ENCODE data around the gene IL1RAPL2. TPM values are rescaled to one million over a fixed set of nuclear protein-coding genes. Genes with fewer than 3 reads are reported as not detected.
"Not testable (repeated sequence)": the region's sequence is repeated elsewhere in the genome, so short reads cannot be mapped to it uniquely, and the experiment has no call there.

The IL1RAPL2 gene
- total and polyA plus RNA-seq, 2 donors, result 0.24 to 3.3 TPM

DNA sequence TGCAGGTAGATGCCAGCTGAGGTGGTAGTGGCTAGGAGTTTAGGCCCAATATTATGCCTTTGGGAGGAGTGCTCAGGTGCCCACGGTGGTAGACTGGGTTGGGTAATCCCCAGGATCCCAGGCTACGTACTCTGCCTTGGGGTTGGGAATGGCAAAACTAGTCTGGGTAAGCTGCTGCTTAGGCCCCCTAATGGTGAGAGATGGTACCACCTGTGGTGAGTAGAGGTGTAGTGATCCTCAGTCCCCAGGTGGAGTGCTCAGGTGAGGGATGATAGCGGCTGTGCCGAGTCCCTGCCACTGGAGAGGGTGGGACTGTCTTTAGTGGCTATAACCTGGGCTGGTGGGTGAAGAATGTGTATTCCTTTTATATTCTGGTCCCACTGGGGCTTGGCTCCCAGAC lies 75.2 kb downstream of the IL1RAPL2 start:
- H3K4me1 ChIP-seq (ENCODE audit: insufficient read depth), result no peaks in the 10 kb centered on the region
- 93% methylated on average over 4 of the region's 4 CpGs for WGBS
- no peak for DNase-seq (ENCODE audit: extremely low spot score)

DNA sequence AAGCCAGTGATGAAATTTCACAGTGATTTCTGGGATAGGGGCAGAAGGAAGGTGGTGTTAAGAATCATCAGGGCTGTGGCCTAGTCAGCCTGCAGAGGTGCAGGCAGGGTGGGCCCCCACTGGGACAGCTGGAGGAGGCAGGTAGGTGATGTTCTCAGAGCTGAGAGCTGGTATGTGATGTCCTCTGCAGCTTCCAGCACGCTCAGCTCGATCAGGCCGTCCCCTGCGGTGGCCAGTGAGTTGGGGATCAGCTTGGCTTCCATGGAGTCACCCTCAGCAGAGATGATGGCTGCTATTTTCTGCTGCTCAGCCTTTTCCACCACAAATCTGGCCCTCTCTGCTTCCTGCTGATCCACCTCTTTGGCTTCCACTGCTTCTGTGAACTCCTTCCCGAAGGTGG lies 81.1 kb downstream of the IL1RAPL2 start:
- DNase-seq (ENCODE audit: extremely low spot score), result no peak
- Histone ChIP-seq H3K4me3 (ENCODE audit: low read depth, low read length) (no peak overlapping the region), H3K4me1 (ENCODE audit: insufficient read depth) (no peaks in the 10 kb centered on the region), H3K36me3 (ENCODE audit: insufficient read depth) (no peaks in the 10 kb centered on the region), H3K27ac (ENCODE audit: low read depth) (no peak overlapping the region)
- 92% methylated on average over 5 of the region's 5 CpGs for WGBS

More for the DNA sequence above, 75.2 kb downstream of the IL1RAPL2 start:
- no peak overlapping the region for H3K27ac ChIP-seq (ENCODE audit: low read depth)
- H3K4me3 ChIP-seq (ENCODE audit: low read depth, low read length), result no peak overlapping the region
- no peaks in the 10 kb centered on the region for H3K36me3 ChIP-seq (ENCODE audit: insufficient read depth)

DNA sequence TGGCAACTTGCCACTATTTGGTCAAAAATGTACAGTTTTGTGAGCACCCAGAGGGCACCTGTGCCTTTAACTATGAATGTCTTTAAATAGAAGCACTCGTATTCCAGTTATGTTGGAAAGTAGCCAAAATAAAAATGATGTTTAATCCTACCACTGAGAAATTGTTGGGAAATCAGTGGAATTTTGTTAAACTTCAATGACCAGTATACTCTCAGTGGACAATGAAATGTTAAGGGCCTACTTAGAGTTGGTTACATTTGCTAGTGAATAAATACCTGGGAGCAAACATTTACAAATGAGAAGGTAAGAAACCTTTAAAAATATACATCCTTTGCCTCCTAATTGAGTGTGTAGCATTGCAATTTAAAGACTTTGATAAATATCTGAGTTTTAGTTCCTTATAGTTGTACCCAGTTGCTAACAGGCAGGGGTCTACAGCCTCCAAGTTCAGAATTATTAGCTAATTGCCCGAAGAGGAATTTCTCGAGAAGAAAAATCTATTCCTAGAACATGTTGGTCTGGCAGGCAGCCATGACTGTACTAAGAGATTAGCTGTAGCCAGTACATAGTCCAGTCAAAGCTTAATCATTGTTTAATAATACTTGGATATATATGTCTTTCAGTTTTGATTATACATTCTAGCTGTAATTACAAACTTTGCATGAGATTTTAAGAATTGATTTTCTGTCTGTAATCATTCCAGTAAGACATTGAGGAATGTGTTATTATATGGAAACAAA lies 93.2 kb downstream of the IL1RAPL2 start:
- Histone ChIP-seq H3K4me1 (ENCODE audit: insufficient read depth) (no peaks in the 10 kb centered on the region), H3K4me3 (ENCODE audit: low read depth, low read length) (no peak overlapping the region), H3K27ac (ENCODE audit: low read depth) (no peak overlapping the region), H3K36me3 (ENCODE audit: insufficient read depth) (no peaks in the 10 kb centered on the region)
- DNase-seq (ENCODE audit: extremely low spot score), result no peak
- 5% methylated on average over 3 of the region's 3 CpGs for WGBS

DNA sequence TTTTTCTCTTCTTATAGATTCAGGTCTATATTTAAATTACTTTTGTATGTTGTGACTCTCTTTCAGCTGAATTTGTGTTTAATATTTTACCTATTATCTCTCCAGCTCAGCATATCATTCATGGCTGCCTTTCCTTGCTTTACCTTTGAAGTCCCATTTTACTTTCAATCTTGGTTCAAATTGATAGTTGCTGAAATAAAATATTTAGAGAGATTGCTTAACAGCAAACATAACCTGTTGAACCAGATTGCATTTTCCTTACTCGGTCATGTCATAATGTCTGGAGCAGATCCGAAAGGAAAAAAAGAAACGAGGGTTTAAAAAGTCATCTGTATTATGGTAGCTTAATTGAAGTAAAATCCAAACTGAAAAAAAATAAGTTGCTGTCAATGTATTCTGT lies 94.1 kb downstream of the IL1RAPL2 start:
- H3K27ac ChIP-seq (ENCODE audit: low read depth), result no peak overlapping the region
- DNase-seq (ENCODE audit: extremely low spot score), result no peak
- H3K4me1 ChIP-seq (ENCODE audit: insufficient read depth), result no peaks in the 10 kb centered on the region
- H3K4me3 ChIP-seq (ENCODE audit: low read depth, low read length), result no peak overlapping the region
- H3K36me3 ChIP-seq (ENCODE audit: insufficient read depth), result no peaks in the 10 kb centered on the region
- 61% methylated on average over 3 of the region's 3 CpGs for WGBS

DNA sequence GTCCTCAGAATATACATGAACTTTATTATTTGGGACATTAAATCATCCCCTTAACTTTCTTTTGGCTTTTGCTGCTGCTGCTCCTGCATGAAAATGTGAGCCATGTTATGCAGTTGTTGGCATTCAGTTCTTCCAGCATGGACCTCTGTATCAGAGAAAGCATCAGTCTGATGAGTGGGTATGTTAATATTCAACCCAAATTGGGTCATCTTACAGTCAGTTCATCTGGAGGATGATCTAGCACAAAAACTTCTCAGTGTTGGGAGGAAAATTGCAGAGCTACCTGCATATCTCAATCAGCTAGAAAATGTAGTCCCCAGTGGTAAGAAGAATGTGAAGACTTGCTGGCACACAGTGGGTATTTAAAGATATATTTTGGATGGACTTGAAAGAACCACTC lies 96.7 kb downstream of the IL1RAPL2 start:
- Histone ChIP-seq H3K27ac (ENCODE audit: low read depth) (no peak overlapping the region), H3K36me3 (ENCODE audit: insufficient read depth) (no peaks in the 10 kb centered on the region), H3K4me1 (ENCODE audit: insufficient read depth) (no peaks in the 10 kb centered on the region), H3K4me3 (ENCODE audit: low read depth, low read length) (no peak overlapping the region)
- no peak for DNase-seq (ENCODE audit: extremely low spot score)

DNA sequence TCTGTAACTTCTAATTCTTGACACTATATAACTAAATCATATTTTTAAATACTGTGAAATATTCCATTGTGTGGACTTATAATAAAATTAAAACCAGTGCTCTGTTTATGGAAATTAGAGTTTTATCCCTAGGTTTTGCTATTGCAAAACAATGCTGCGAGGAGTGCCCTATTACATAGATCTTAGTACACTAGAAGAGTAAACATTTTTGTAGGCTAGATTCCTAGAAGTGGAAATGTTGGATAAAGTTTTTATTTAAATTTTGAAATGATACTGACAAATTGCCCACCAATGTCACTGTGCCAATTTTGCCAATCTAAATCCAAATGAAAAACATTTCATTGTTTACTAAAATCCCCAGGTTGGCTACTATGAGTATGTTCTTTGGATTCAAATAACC lies 99.7 kb downstream of the IL1RAPL2 start:
- Histone ChIP-seq H3K4me1 (ENCODE audit: insufficient read depth) (no peaks in the 10 kb centered on the region), H3K36me3 (ENCODE audit: insufficient read depth) (no peaks in the 10 kb centered on the region), H3K4me3 (ENCODE audit: low read depth, low read length) (no peak overlapping the region), H3K27ac (ENCODE audit: low read depth) (no peak overlapping the region)
- 72% methylated on average over 1 of the region's 1 CpG for WGBS
- DNase-seq (ENCODE audit: extremely low spot score), result no peak

DNA sequence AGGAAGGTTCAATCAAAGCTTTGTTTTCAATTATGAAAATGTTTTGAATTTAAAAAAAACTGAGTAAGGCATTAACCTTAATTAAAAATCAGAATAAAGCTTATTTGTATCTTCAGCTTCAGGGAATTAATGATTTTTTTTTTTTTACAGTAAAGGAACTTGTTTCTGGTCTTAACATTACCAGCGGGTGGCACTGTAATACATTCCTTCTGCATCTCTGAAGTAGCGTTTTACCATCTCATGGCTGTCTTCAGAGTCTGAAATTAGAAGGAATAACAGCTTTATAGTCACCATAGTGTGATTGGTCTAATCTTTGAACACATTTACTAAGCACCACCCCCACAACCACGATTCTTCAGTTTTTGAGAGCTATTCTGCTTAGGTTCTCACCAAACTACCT lies 102.6 kb downstream of the IL1RAPL2 start:
- H3K27ac ChIP-seq (ENCODE audit: low read depth), result no peak overlapping the region
- H3K4me1 ChIP-seq (ENCODE audit: insufficient read depth), result no peaks in the 10 kb centered on the region
- H3K4me3 ChIP-seq (ENCODE audit: low read depth, low read length), result no peak overlapping the region
- DNase-seq (ENCODE audit: extremely low spot score), result no peak
- no peaks in the 10 kb centered on the region for H3K36me3 ChIP-seq (ENCODE audit: insufficient read depth)
- WGBS, result 18% methylated on average over 3 of the region's 3 CpGs

DNA sequence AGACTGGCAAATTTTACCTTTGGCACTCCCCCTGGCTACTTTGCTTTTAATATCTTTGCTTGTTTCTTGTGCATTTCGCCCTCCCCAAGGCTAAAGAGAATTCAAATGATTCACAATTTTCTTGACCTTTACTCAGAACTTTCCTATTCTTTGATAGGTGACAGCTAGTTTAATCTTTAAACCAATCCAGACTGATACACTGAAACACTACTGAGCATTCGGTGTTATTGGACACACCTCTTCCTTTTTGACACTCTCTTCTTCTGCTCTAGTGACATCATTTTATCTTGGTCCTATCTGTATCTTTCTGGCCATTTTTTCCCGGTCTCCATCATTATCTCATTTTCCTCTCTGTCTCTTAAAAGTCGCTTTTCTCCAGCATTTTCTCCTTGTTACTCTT lies 103.1 kb downstream of the IL1RAPL2 start:
- no peak overlapping the region for H3K27ac ChIP-seq (ENCODE audit: low read depth)
- no peaks in the 10 kb centered on the region for H3K36me3 ChIP-seq (ENCODE audit: insufficient read depth)
- WGBS, result 88% methylated on average over 4 of the region's 4 CpGs
- no peak for DNase-seq (ENCODE audit: extremely low spot score)
- H3K4me1 ChIP-seq (ENCODE audit: insufficient read depth), result no peaks in the 10 kb centered on the region
- H3K4me3 ChIP-seq (ENCODE audit: low read depth, low read length), result no peak overlapping the region

DNA sequence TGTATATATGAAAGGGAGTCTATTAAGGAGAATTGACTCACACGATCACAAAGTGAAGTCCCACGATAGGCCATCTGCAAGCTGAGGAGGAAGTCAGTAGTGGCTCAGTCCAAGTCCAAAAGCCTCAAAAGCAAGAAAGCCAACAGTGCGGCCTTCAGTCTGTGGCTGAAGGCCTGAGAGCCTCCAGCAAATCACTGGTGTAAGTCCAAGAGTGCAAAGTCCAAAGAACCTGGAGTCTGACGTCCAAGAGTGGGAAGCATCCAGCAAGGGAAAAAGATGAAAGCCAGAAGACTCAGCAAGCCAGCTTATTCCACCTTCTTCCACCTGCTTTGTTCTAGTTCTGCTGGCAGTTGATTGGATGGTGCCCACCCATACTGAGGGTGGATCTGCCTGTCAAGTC lies 104.1 kb downstream of the IL1RAPL2 start:
- H3K4me1 ChIP-seq (ENCODE audit: insufficient read depth), result no peaks in the 10 kb centered on the region
- no peak for DNase-seq (ENCODE audit: extremely low spot score)
- H3K4me3 ChIP-seq (ENCODE audit: low read depth, low read length), result no peak overlapping the region
- no peak overlapping the region for H3K27ac ChIP-seq (ENCODE audit: low read depth)
- 79% methylated on average over 4 of the region's 4 CpGs for WGBS
- H3K36me3 ChIP-seq (ENCODE audit: insufficient read depth), result no peaks in the 10 kb centered on the region

DNA sequence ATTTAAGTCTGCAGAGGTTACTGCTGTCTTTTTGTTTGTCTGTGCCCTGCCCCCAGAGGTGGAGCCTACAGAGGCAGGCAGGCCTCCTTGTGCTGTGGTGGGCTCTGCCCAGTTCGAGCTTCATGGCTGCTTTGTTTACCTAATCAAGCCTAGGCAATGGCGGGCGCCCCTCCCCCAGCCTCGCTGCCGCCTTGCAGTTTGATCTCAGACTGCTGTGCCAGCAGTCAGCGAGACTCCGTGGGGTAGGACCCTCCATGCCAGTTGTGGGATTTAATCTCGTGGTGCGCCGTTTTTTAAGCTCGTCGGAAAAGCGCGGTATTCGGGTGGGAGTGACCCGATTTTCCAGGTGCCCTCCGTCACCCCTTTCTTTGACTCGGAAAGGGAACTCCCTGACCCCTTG lies 111.5 kb downstream of the IL1RAPL2 start:
- WGBS, result 92% methylated on average over 18 of the region's 18 CpGs
- H3K27ac ChIP-seq (ENCODE audit: low read depth), result not testable (repeated sequence)

DNA sequence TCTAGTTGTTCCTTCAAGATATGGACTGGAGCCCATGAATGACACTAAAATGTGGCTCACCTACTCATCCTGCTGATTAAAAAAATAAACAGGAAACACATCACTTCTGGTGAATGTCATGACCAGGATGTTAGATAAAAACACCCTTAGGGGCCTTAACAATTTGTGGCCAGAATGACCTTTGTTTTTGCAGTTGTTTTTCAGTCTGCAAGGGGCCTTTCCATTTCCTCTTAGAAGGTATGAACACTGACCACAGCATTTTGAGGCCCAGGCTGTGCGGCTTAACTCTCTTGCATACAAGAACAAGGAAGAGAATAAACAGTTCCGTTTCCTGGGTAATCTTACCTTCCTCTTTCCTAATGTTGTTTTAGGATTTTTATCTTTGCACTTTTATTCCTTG lies 113.2 kb downstream of the IL1RAPL2 start:
- H3K27ac ChIP-seq (ENCODE audit: low read depth), result no peak overlapping the region
- no peaks in the 10 kb centered on the region for H3K36me3 ChIP-seq (ENCODE audit: insufficient read depth)
- no peak overlapping the region for H3K4me3 ChIP-seq (ENCODE audit: low read depth, low read length)
- H3K4me1 ChIP-seq (ENCODE audit: insufficient read depth), result no peaks in the 10 kb centered on the region
- WGBS, result 69% methylated on average over 2 of the region's 2 CpGs
- DNase-seq (ENCODE audit: extremely low spot score), result no peak

More for the DNA sequence above, 111.5 kb downstream of the IL1RAPL2 start:
- H3K36me3 ChIP-seq (ENCODE audit: insufficient read depth); H3K4me3 ChIP-seq (ENCODE audit: low read depth, low read length); H3K4me1 ChIP-seq (ENCODE audit: insufficient read depth); DNase-seq (ENCODE audit: extremely low spot score): not testable (repeated sequence)

DNA sequence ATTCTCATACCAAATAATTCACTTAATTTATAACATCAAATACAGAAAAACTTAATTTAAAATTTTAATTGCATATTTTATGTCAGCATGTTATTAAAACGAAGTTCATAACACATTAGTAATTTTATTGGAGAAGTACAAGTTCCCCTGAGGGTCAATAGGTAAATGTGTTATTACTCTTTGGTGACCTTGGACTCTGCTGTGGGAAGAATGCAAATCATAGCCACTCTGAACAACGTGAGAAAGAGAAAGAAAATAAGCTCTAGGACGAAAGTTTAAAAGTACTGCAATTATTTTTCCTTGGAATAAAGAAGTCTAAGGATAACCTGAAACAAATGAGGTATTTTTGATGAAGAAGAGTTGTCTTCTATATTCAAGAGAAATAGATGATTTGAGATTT lies 115.2 kb downstream of the IL1RAPL2 start:
- Histone ChIP-seq H3K4me3 (ENCODE audit: low read depth, low read length) (no peak overlapping the region), H3K27ac (ENCODE audit: low read depth) (no peak overlapping the region), H3K36me3 (ENCODE audit: insufficient read depth) (no peaks in the 10 kb centered on the region), H3K4me1 (ENCODE audit: insufficient read depth) (no peaks in the 10 kb centered on the region)
- 78% methylated on average over 3 of the region's 3 CpGs for WGBS
- no peak for DNase-seq (ENCODE audit: extremely low spot score)

DNA sequence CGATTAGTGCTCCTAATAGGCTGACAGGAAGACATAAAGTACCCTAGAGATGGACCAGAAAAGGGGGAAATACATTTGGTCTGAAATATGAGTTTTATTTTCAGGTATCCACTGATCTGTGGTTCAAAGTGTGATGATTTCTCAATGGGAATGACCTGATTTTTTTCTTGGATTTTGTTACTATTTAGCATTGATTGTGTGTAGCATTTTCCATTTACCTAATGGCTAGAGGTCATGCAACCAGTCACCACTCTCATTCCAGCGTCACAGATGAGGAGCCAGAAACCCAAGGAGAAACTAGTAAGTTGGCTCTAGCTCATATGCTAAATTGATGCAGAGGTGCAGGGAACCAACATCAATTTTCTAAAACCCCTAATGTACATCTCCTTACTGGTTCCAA lies 118.1 kb downstream of the IL1RAPL2 start:
- H3K4me1 ChIP-seq (ENCODE audit: insufficient read depth), result no peaks in the 10 kb centered on the region
- 86% methylated on average over 2 of the region's 2 CpGs for WGBS
- H3K36me3 ChIP-seq (ENCODE audit: insufficient read depth), result no peaks in the 10 kb centered on the region
- DNase-seq (ENCODE audit: extremely low spot score), result no peak
- no peak overlapping the region for H3K27ac ChIP-seq (ENCODE audit: low read depth)
- no peak overlapping the region for H3K4me3 ChIP-seq (ENCODE audit: low read depth, low read length)

DNA sequence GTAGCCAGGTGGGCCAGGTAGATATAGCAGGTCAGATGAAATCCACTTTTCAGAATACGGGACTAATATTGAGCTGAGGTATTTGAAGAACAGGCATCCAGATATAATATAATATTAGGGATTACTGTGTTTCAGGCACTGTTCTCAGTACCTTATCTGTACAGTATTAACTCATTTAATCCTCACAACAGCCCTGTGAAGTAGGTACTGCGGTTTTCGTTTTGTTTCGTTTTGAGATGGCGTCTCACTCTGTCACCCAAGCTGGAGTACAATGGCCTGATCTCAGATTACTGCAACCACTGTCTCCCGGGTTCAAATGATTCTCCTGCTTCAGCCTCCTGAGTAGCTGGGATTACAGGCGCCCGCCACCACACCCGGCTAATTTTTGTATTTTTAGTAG lies 129.6 kb downstream of the IL1RAPL2 start:
- H3K36me3 ChIP-seq (ENCODE audit: insufficient read depth), result no peaks in the 10 kb centered on the region
- H3K4me1 ChIP-seq (ENCODE audit: insufficient read depth), result no peaks in the 10 kb centered on the region
- WGBS, result 97% methylated on average over 9 of the region's 9 CpGs
- H3K27ac ChIP-seq (ENCODE audit: low read depth), result no peak overlapping the region
- no peak for DNase-seq (ENCODE audit: extremely low spot score)
- H3K4me3 ChIP-seq (ENCODE audit: low read depth, low read length), result no peak overlapping the region

DNA sequence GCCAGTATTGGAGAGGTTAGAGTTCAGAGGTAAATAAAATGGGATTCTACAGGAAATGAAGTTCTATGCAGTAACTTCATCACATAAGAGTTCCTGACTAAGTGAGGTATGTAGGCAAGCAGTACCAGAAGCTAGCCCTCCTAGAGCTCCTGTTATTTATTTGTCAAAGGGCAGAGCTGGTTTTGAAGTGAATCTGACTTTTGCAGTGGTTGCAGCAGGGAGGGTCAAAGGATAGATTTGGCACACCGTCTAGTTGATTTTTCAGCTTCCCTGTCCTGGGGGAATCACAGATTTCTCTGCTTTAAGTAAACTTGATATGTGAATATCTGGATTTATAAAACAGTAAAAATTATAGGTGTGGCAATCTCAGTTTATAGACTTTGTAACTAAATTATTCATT lies 130.7 kb downstream of the IL1RAPL2 start:
- Histone ChIP-seq H3K36me3 (ENCODE audit: insufficient read depth) (no peaks in the 10 kb centered on the region), H3K4me3 (ENCODE audit: low read depth, low read length) (no peak overlapping the region), H3K4me1 (ENCODE audit: insufficient read depth) (no peaks in the 10 kb centered on the region), H3K27ac (ENCODE audit: low read depth) (no peak overlapping the region)
- DNase-seq (ENCODE audit: extremely low spot score), result no peak
- 38% methylated on average over 1 of the region's 1 CpG for WGBS

Data from urinary bladder (tissue), 4 donors.